DOHH2 (cell line): Measurements from ENCODE around the gene LTB4R2.

Source experiments
- H3F3A ChIP-seq: fragments of 200-600 bp; sonication (generic), shearing (Covaris generic); 2 replicates; pipeline ENCODE4 v1.6.0; 2016; ENCODE audit warnings: antibody characterized with exemption, mild to moderate bottlenecking; ENCODE audit not compliant: control insufficient read depth, insufficient read depth
- H3K27ac ChIP-seq: fragments of 200-600 bp; sonication (generic); 2 replicates; pipeline ENCODE4 v1.5.1; 2014; ENCODE audit warnings: low read depth, mild to moderate bottlenecking, low read length, moderate library complexity
- H3K27me3 ChIP-seq: fragments of 200-600 bp; sonication (generic); 2 replicates; pipeline ENCODE4 v1.6.1; 2014; ENCODE audit warnings: mild to moderate bottlenecking, low read length, mixed read lengths; ENCODE audit not compliant: control insufficient read depth
- H3K36me3 ChIP-seq: fragments of 200-600 bp; sonication (generic); 2 replicates; pipeline ENCODE4 v1.6.1; 2014; ENCODE audit warnings: mild to moderate bottlenecking, low read length, moderate library complexity, mixed read lengths; ENCODE audit not compliant: control insufficient read depth
- H3K4me1 ChIP-seq: fragments of 200-600 bp; sonication (generic); 2 replicates; pipeline ENCODE4 v1.6.1; 2014; ENCODE audit warnings: mild to moderate bottlenecking, low read length, mixed read lengths; ENCODE audit not compliant: control insufficient read depth
- H3K4me2 ChIP-seq: fragments of 200-600 bp; sonication (generic); 2 replicates; pipeline ENCODE4 v1.6.0; 2014; ENCODE audit warnings: mild to moderate bottlenecking, low read length, moderate library complexity
- H3K4me3 ChIP-seq: fragments of 200-600 bp; sonication (generic); 2 replicates; pipeline ENCODE4 v1.5.1; 2014; ENCODE audit warnings: mild to moderate bottlenecking, low read length, mixed read lengths
- H3K79me2 ChIP-seq: fragments of 200-600 bp; sonication (generic); 2 replicates; pipeline ENCODE4 v1.6.1; 2014; ENCODE audit warnings: mild to moderate bottlenecking, low read length, mixed read lengths; ENCODE audit not compliant: control insufficient read depth
- H3K9me2 ChIP-seq: fragments of 200-600 bp; sonication (generic); replicated peaks from 2 replicates; pipeline ENCODE4 v1.6.1; 2014; ENCODE audit warnings: mild to moderate bottlenecking, low read length, mixed read lengths; ENCODE audit not compliant: control insufficient read depth
- H3K9me3 ChIP-seq: fragments of 200-600 bp; sonication (generic); 2 replicates; pipeline ENCODE4 v1.6.1; 2014; ENCODE audit warnings: antibody characterized with exemption, low read length, mixed read lengths; ENCODE audit not compliant: control insufficient read depth, insufficient read depth
- H4K20me1 ChIP-seq: fragments of 200-600 bp; sonication (generic); 2 replicates; pipeline ENCODE4 v1.6.0; 2014; ENCODE audit warnings: low read depth, mild to moderate bottlenecking, antibody characterized with exemption, low read length, moderate library complexity; ENCODE audit not compliant: control insufficient read depth, insufficient read depth
- CTCF ChIP-seq: fragments of 200-600 bp; sonication (generic); IDR thresholded peaks from one replicate; pipeline ENCODE4 v1.5.1; 2014; ENCODE audit warnings: antibody characterized with exemption, mild to moderate bottlenecking, low read depth, low read length; ENCODE audit not compliant: poor library complexity, severe bottlenecking
- EZH2phosphoT487 ChIP-seq: fragments of 200-600 bp; sonication (generic); IDR thresholded peaks from 2 replicates; pipeline ENCODE4 v1.6.1; 2017; ENCODE audit warnings: borderline replicate concordance, mild to moderate bottlenecking, antibody characterized with exemption, low read length, moderate library complexity, mixed read lengths

LTB4R2 gene

GRCh38 chr14:24310265-24310645, 315 bp downstream of the LTB4R2 start:
- no peaks in the 10 kb centered on the region for H3K9me3 ChIP-seq
- 0 out of 2 replicates have a peak, but pooled peaks cover 2% of the 10 kb centered on the region for H3K79me2 ChIP-seq
- peaks cover 69% of the 10 kb centered on the region for H3K36me3 ChIP-seq
- H4K20me1 ChIP-seq = no peaks in the 10 kb centered on the region
- H3F3A ChIP-seq = peaks cover 10% of the 10 kb centered on the region; the same call in 1 of the 2 replicates
- H3K4me1 ChIP-seq = peaks cover 44% of the 10 kb centered on the region
- no peaks in the 10 kb centered on the region for H3K9me2 ChIP-seq
- TF ChIP-seq CTCF (no peak), EZH2phosphoT487 (no peak)
- no peak overlapping the region for H3K27ac ChIP-seq
- H3K27me3 ChIP-seq = no peaks in the 10 kb centered on the region
- H3K4me2 ChIP-seq = peak overlapping the region; percentile 61
- peak overlapping the region; percentile 50 for H3K4me3 ChIP-seq

- TF ChIP-seq EZH2phosphoT487 (no peak), CTCF (no peak)
- Histone ChIP-seq H3K9me3 (no peaks in the 10 kb centered on the region), H3K79me2 (0 out of 2 replicates have a peak, but pooled peaks cover 2% of the 10 kb centered on the region), H3K4me3 (peak within 1 kb of the TSS; percentile 50), H3F3A (peaks cover 10% of the 10 kb centered on the region; the same call in 1 of the 2 replicates), H3K4me2 (peak within 1 kb of the TSS; percentile 61), H3K27me3 (no peaks in the 10 kb centered on the region), H3K36me3 (peaks cover 62% of the 10 kb centered on the region), H3K27ac (peak within 1 kb of the TSS; percentile 28), H3K9me2 (no peaks in the 10 kb centered on the region), H4K20me1 (no peaks in the 10 kb centered on the region), H3K4me1 (peaks cover 44% of the 10 kb centered on the region)
Measured at GRCh38 chr14:24310646-24311604, 985 bp downstream of the LTB4R2 start, which contains the start of gene LTB4R. TSS of gene LTB4R (plus strand) at chr14:24311502. CDS start at chr14:24315652, 4,150 bp downstream.

- Histone ChIP-seq H3F3A (peaks cover 5% of the 10 kb centered on the region; the same call in 1 of the 2 replicates), H3K36me3 (peaks cover 52% of the 10 kb centered on the region), H3K4me2 (peak overlapping the region; percentile 61), H3K9me2 (no peaks in the 10 kb centered on the region), H3K4me3 (peak overlapping the region; percentile 50), H3K27me3 (no peaks in the 10 kb centered on the region), H4K20me1 (no peaks in the 10 kb centered on the region), H3K79me2 (0 out of 2 replicates have a peak, but pooled peaks cover 2% of the 10 kb centered on the region), H3K4me1 (peaks cover 44% of the 10 kb centered on the region), H3K9me3 (no peaks in the 10 kb centered on the region), H3K27ac (peak overlapping the region; percentile 28)
- TF ChIP-seq CTCF (no peak), EZH2phosphoT487 (no peak)
Measured at GRCh38 chr14:24311837-24312615, 2.1 kb downstream of the LTB4R2 start.
